Kidney glomerular epithelial cell (primary cell): Measurements from ENCODE around the gene XAGE5.
"Not testable (repeated sequence)": the region's sequence is repeated elsewhere in the genome, so short reads cannot be mapped to it uniquely, and the experiment has no call there.

Experiments used
- DNase-seq: peaks from one replicate; lab custom pipeline; 2025; lab: John Stamatoyannopoulos, UW

Gene XAGE5, protein sequence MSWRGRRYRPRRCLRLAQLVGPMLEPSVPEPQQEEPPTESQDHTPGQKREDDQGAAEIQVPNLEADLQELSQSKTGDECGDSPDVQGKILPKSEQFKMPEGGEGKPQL

DNA sequence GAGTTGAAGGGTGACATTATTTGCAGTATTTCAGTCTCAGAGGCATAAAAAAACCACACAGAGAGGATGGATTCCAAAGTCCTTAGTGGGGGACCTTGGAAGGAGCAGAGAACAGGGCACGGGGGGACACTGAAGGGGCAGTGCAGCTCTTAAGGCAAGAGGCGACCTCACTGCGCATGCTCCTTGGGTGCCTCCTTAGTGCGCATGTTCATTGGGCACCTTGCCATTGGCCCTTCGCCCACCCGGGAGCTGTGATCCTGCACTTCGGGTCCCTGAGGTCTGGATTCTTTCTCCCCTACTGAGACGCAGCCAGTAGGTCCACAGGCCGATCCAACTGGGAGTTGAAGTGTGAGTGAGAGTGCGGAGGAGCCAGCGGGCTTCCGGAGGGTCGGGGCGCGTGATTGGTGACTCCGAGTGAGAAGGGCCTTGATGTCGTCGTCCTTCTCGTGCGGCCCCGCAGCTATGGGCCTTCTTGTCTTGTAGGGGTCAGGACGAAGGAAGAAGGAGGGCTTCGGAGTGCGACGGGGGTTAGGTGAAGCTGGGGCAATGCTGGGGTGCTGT is at the start of gene XAGE5:
Gene XAGE5, plus strand, starts transcription at position 223 of the 561 bp plus-strand sequence. CDS start 1,280 bp downstream, outside the sequence.
- no peak for DNase-seq

GRCh38 chrX:52765983-52766382 is 45.1 kb upstream of the XAGE5 start:
- not testable (repeated sequence) for DNase-seq

DNA sequence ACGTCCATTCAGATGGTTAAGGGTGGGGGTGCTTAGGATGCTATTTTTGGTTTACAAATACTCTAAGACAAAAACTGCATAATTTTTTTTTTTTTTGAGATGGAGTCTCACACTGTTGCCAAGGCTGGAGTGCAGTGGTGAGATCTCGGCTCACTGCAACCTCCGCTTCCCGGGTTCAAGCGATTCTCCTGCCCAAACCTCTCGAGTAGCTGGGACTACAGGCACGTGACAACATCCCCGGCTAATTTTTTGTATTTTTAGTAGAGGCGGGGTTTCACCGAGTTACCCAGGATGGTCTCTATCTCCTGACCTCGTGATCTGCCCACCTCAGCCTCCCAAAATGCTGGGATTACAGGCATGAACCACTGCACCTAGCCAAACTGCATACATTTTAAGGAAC is 37.6 kb upstream of the XAGE5 start:
- not testable (repeated sequence) for DNase-seq

DNA sequence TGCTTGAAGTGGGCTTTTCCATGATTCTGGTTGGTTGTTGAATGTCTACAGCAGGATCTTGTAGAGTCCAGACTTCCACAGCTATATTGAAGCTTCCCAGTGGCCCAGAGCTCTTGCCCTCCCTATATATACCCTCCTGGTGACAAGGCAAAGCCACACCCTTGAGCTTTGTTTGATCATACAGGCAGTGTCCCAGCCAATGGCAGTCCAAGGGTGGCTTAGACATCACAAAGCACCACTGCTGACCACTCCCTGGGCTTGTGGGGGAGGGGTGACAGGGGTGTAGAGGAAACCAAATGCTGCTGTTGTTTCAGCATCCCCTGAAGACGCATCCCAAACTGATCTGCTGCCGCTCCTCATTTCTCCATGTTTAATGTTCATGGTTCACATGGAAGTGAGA is 13.8 kb upstream of the XAGE5 start, which contains the start of gene SPANXN5:
Gene SPANXN5, minus strand, starts transcription at position 101 of the 400 bp plus-strand sequence. Its CDS starts 79 bp downstream, at position 22.
- not testable (repeated sequence) for DNase-seq

DNA sequence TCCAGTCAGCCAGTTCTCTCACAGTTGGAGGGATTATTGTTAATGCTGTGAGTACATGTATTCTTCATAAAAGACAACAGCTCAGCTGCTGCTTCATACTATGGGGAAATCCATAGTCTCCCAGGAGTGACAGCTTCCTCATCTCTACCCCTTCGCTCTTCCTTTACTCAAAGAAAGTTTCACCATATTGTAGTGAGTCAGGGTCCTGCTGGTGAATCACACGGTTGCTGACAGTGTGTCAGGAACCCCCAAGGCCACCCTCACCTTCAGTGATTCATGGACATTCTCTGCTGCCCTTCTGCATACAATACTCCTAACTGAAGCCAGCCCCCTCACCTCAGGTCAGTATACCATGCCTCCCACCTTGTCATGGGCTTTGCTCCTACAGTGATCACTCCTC is 6.2 kb upstream of the XAGE5 start:
- not testable (repeated sequence) for DNase-seq

GRCh38 chrX:52819788-52820187 is 8.7 kb downstream of the XAGE5 start:
- no peak for DNase-seq

- no peak for DNase-seq
These were observed 10.1 kb downstream of the XAGE5 start for GRCh38 chrX:52821079-52821760.

DNA sequence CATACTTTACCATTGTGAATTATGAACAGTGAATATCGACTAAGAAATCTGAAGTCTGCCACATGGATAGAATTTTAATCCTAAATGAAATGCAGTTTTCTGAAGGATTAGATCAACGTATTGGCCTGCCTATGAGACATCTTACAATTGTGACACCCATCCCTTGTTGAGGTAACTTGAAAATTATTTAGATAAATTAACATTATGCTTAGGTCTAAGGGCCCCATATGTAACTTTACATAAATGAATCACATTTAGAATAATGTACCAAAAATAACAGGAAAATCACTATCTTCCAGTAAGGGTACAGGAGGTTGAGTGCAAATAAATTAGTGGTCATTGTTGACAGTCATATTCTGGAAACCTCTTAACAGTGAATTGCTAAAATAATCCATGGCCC is 13.5 kb downstream of the XAGE5 start:
- no peak for DNase-seq

- DNase-seq: no peak
These were observed 19.5 kb downstream of the XAGE5 start for GRCh38 chrX:52830551-52830950.

- no peak for DNase-seq
These were observed 28.1 kb downstream of the XAGE5 start for GRCh38 chrX:52839137-52839536.

- not testable (repeated sequence) for DNase-seq
These were observed 32.5 kb downstream of the XAGE5 start for GRCh38 chrX:52843619-52844018.

DNA sequence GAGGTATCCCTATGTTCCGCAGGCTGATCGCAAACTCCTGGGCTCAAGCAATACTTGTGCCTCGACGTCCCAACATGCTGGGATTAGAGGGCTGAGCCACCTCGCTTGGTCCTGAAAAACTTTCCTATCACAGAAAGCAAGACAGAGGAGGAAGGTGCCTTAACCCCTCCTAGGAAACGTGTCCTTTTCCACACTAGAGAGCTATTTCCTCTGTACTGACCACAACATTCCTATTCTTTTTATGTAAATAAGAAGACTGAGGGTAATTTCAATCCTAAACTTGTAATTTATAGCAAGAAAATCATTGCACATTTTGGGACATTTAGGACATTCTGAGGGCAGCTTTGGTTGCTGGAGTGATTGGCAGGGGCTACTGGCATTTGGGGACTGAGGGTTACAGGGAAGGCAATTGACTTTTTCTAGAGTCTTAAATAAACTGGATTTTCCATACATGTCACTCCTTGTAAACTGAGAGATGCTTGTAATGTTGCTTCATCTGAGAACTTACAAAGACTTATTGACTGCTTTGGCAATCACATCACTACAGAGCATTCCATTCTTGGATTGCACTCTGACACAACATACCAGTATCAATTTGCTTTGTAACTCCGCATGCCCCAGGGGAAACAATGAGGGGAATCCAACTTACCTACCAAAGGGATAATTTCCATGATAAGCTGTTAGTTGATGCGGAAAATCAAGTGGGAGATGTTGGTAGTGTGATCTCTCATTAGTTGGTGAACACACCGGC is 41.2 kb downstream of the XAGE5 start:
- DNase-seq: peak; percentile 7

- DNase-seq: peak; percentile 18
These were observed 46.0 kb downstream of the XAGE5 start for GRCh38 chrX:52856991-52857525.

- DNase-seq: peak; percentile 4
These were observed 54.4 kb downstream of the XAGE5 start for GRCh38 chrX:52865343-52865998.
